Endothelial cell of umbilical vein (primary cell): Measurements from ENCODE around the gene CCR2. TPM values are rescaled to one million over a fixed set of nuclear protein-coding genes. Genes with fewer than 3 reads are reported as not detected.

ENCODE experiments used
- BruUV-seq: library from RNA; stranded (reverse); fragments of 400-500 nt; replicated peaks from 2 replicates; lab custom pipeline; 2021; lab: Mats Ljungman, UMichigan
- CTCF ChIA-PET: fragments of 300-600, 350-600 bp; sonication (Branson Sonifier 250); formaldehyde crosslinking; loops from one replicate; lab custom pipeline; 2021; ENCODE audit warnings: antibody characterized with exemption, inconsistent platforms; lab: Charles Lee
- POLR2A ChIA-PET: fragments of 300-600, 350-600 bp; sonication (Branson Sonifier 250); formaldehyde crosslinking; loops from one replicate; lab custom pipeline; 2021; ENCODE audit warnings: antibody characterized with exemption, inconsistent platforms; lab: Charles Lee
- DNase-seq: peaks from one replicate; pipeline ENCODE4 v3.0.0-alpha.2; 2011; ENCODE audit warnings: low read depth, low spot score
- FAIRE-seq: peaks from 2 replicates; lab custom pipeline; 2011; peaks lifted over from hg19 to GRCh38; lab: Jason Lieb, UNC
- H2AFZ ChIP-seq: 2 replicates; pipeline ENCODE4 v1.6.0; 2012; ENCODE audit warnings: low read depth, low read length, control low read depth, inconsistent platforms
- H3K27ac ChIP-seq: 2 replicates; pipeline ENCODE4 v1.5.1; 2011; ENCODE audit warnings: low read depth, mild to moderate bottlenecking, control low read depth, low read length, moderate library complexity; ENCODE audit not compliant: insufficient read depth
- H3K27me3 ChIP-seq, 2 experiments: 2 replicates each; pipeline versions ENCODE4 v1.6.0 to v1.6.1; 2011; ENCODE audit warnings: low read length in 2 of 2, mixed read lengths in 1 of 2; ENCODE audit not compliant: control insufficient read depth in 2 of 2, insufficient read depth in 2 of 2
- H3K36me3 ChIP-seq, 2 experiments: 2 replicates in 1 of 2; 3 replicates in 1 of 2; pipeline ENCODE4 v1.5.1; 2011; ENCODE audit warnings: low read length in 2 of 2, mild to moderate bottlenecking in 1 of 2, moderate library complexity in 1 of 2; ENCODE audit not compliant: control insufficient read depth in 2 of 2, insufficient read depth in 2 of 2; ENCODE audit errors: extremely low read depth in 1 of 2
- H3K4me1 ChIP-seq: 3 replicates; pipeline ENCODE4 v1.5.1; 2011; ENCODE audit warnings: mild to moderate bottlenecking, low read length; ENCODE audit not compliant: control insufficient read depth, insufficient read depth; ENCODE audit errors: extremely low read depth
- H3K4me2 ChIP-seq: 2 replicates; pipeline ENCODE4 v1.6.1; 2011; ENCODE audit warnings: low read length, control low read depth, mixed read lengths; ENCODE audit not compliant: insufficient read depth
- H3K4me3 ChIP-seq, 3 experiments: fragments of 200-600 bp in 1 of 3; sonication (generic), shearing (Covaris generic) in 1 of 3; replicated peaks in 1 of 3; 2 replicates each; pipeline ENCODE4 v1.5.1; 2011 to 2016; ENCODE audit warnings: control low read depth in 3 of 3, low read length in 3 of 3, mild to moderate bottlenecking in 2 of 3, inconsistent platforms in 1 of 3, low read depth in 1 of 3, moderate library complexity in 1 of 3; ENCODE audit not compliant: insufficient read depth in 1 of 3
- H3K79me2 ChIP-seq: 2 replicates; pipeline ENCODE4 v1.6.0; 2012; ENCODE audit warnings: low read length, inconsistent platforms; ENCODE audit not compliant: control insufficient read depth, insufficient read depth
- H3K9ac ChIP-seq: replicated peaks from 2 replicates; pipeline ENCODE3; 2011; ENCODE audit warnings: low read length, control low read depth; ENCODE audit not compliant: insufficient read depth; ENCODE audit errors: extremely low read depth
- H3K9me1 ChIP-seq: replicated peaks from 3 replicates; pipeline ENCODE4 v1.6.0; 2011; ENCODE audit warnings: mild to moderate bottlenecking, low read length; ENCODE audit not compliant: control insufficient read depth, insufficient read depth; ENCODE audit errors: extremely low read depth
- H3K9me3 ChIP-seq: replicated peaks from 2 replicates; pipeline ENCODE4 v1.5.1; 2012; ENCODE audit warnings: low read length, inconsistent platforms; ENCODE audit not compliant: control insufficient read depth, insufficient read depth
- H4K20me1 ChIP-seq: replicated peaks from 2 replicates; pipeline ENCODE3; 2011; ENCODE audit warnings: mild to moderate bottlenecking, low read length; ENCODE audit not compliant: control insufficient read depth, insufficient read depth; ENCODE audit errors: extremely low read depth
- EZH2 ChIP-seq: IDR thresholded peaks from 2 replicates; pipeline ENCODE4 v1.6.1; 2012; ENCODE audit warnings: borderline replicate concordance, low read depth, mild to moderate bottlenecking, moderate library complexity, low read length, inconsistent platforms; ENCODE audit not compliant: severe bottlenecking
- FOS ChIP-seq: IDR thresholded peaks from 2 replicates; pipeline ENCODE4 v1.6.1; 2011; ENCODE audit warnings: mild to moderate bottlenecking, low read length, moderate library complexity, borderline replicate concordance; ENCODE audit not compliant: insufficient read depth
- GATA2 ChIP-seq: IDR thresholded peaks from 2 replicates; pipeline ENCODE4 v1.7.0; 2011; ENCODE audit warnings: low read depth, mild to moderate bottlenecking, moderate library complexity, mixed read lengths, low read length; ENCODE audit not compliant: insufficient read length, insufficient read depth
- JUN ChIP-seq: IDR thresholded peaks from 2 replicates; pipeline ENCODE4 v1.6.1; 2011; ENCODE audit warnings: borderline replicate concordance, low read depth; ENCODE audit not compliant: insufficient read length, insufficient read depth
- MYC ChIP-seq: IDR thresholded peaks from one replicate; pipeline ENCODE4 v1.6.1; 2011; ENCODE audit warnings: mild to moderate bottlenecking, low read depth, low read length
- POLR2A ChIP-seq: IDR thresholded peaks from 2 replicates; pipeline ENCODE4 v1.6.1; 2012; ENCODE audit warnings: low read depth, mild to moderate bottlenecking, control low read depth, low read length
- POLR2AphosphoS5 ChIP-seq: IDR thresholded peaks from 2 replicates; pipeline ENCODE4 v1.6.1; 2012; ENCODE audit warnings: low read depth, mild to moderate bottlenecking, control low read depth, low read length, moderate library complexity; ENCODE audit not compliant: insufficient read depth
- dilution Hi-C: fragments of 300-500 bp; cut with MboI; formaldehyde crosslinking; loops from one replicate; pipeline ENCODE4 v1.15.0; 2019; ENCODE audit warnings: low sequenced_read_pairs; ENCODE audit not compliant: extremely low pct_ligation_motif_present
- intact Hi-C: fragments of 100-400 bp; cut with micrococcal nuclease; formaldehyde crosslinking; loops from one replicate; pipeline ENCODE4 v1.10.0; 2022
- polyA plus RNA-seq, 4 experiments: library from polyadenylated mRNA; depleted of rRNA in 3 of 4; stranded (reverse) in 3 of 4; unstranded in 1 of 4; fragments of >200 nt; gene quantifications; 2 replicates each; pipeline versions ENCODE4 v1.2.1 to v1.2.3, GENCODE V29; 2011 to 2012; ENCODE audit warnings: missing spikeins in 1 of 4
- total RNA-seq: library from RNA; stranded (reverse); gene quantifications from 2 replicates; pipeline ENCODE4 v1.2.3, GENCODE V29; 2021
- TF ChIP-seq, protein P1 (sequence below): IDR thresholded peaks from 2 replicates; pipeline ENCODE4 v1.6.1; 2011; ENCODE audit not compliant: insufficient read depth, insufficient read length
- TF ChIP-seq, protein P2 (sequence below), 2 donors: IDR thresholded peaks; 1 replicate in 1 of 2; 2 replicates in 1 of 2; pipeline ENCODE4 v1.5.1; 2011; ENCODE audit warnings: low read length in 2 of 2, mild to moderate bottlenecking in 2 of 2, moderate library complexity in 2 of 2, control low read depth in 1 of 2, inconsistent platforms in 1 of 2, low read depth in 1 of 2; ENCODE audit not compliant: insufficient read depth in 1 of 2; ENCODE audit errors: extremely low read depth in 1 of 2

The CCR2 gene
- total and polyA plus RNA-seq, 2 donors (not counting 3 experiments of a cell fraction or from before 2014, with no cell fraction given), result not detected

DNA sequence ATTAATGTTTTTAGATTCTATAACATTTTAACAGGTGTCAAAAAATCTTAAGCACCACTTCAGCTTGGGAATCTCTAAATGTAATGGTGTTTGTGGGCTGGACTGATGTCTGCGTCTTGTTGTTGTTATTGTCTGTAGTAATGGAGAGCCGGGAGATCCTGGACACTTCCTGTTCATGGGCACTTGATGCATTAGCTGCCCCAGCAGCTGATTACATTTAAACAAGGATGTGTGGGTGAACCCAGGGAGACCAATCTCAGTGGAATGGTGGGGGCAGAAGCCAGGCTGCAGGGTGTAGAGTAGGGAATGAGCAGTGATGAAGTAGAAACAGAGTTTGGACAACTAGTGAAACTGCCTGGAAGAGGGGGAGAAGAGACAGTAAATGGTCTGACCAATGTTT is 45.2 kb downstream of the CCR2 start:
- no peak overlapping the region for H3K4me2 ChIP-seq
- no peaks in the 10 kb centered on the region for H3K27me3 ChIP-seq
- H3K27ac ChIP-seq, result no peak overlapping the region
- no TSS peak for BruUV-seq
- no peaks in the 10 kb centered on the region for H4K20me1 ChIP-seq
- CTCF ChIA-PET, result interaction anchor here (1.3 to 3.8 kb wide), 3 partner anchors 12 to 89 kb away, joined by 3 to 13 read pairs (median 4); no protein-coding TSS in a partner anchor
- DNase-seq (no peak), FAIRE-seq (no peak)
- dilution Hi-C loops, result no loop called here
- no peaks in the 10 kb centered on the region for H3K9me1 ChIP-seq
- POLR2A ChIA-PET, result no interaction called here
- intact Hi-C loops, result no loop called here
- H3K4me1 ChIP-seq, result peaks cover 12% of the 10 kb centered on the region
- no peaks in the 10 kb centered on the region for H3K36me3 ChIP-seq
- no peak overlapping the region for H3K9ac ChIP-seq
- H3K4me3 ChIP-seq, result no peak overlapping the region
- H3K79me2 ChIP-seq, result no peaks in the 10 kb centered on the region
- H3K9me3 ChIP-seq, result no peaks in the 10 kb centered on the region
- peak overlapping the region; percentile 55 for H2AFZ ChIP-seq
- TF ChIP-seq POLR2AphosphoS5 (no peak), JUN (no peak), GATA2 (no peak), MYC (no peak), EZH2 (no peak), POLR2A (no peak), FOS (no peak)
- TF ChIP-seq, protein P1, sequence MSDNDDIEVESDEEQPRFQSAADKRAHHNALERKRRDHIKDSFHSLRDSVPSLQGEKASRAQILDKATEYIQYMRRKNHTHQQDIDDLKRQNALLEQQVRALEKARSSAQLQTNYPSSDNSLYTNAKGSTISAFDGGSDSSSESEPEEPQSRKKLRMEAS, result no peak
- TF ChIP-seq, protein P2, sequence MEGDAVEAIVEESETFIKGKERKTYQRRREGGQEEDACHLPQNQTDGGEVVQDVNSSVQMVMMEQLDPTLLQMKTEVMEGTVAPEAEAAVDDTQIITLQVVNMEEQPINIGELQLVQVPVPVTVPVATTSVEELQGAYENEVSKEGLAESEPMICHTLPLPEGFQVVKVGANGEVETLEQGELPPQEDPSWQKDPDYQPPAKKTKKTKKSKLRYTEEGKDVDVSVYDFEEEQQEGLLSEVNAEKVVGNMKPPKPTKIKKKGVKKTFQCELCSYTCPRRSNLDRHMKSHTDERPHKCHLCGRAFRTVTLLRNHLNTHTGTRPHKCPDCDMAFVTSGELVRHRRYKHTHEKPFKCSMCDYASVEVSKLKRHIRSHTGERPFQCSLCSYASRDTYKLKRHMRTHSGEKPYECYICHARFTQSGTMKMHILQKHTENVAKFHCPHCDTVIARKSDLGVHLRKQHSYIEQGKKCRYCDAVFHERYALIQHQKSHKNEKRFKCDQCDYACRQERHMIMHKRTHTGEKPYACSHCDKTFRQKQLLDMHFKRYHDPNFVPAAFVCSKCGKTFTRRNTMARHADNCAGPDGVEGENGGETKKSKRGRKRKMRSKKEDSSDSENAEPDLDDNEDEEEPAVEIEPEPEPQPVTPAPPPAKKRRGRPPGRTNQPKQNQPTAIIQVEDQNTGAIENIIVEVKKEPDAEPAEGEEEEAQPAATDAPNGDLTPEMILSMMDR (IDR thresholded peaks at IDR 0.05; ENCODE audit: extremely low read depth in 1 of 2, insufficient read depth in 1 of 2, low read depth in 1 of 2, low read length in 2 of 2), result no peak
